ENCODE measurements around the gene PCDH15.

DNA sequence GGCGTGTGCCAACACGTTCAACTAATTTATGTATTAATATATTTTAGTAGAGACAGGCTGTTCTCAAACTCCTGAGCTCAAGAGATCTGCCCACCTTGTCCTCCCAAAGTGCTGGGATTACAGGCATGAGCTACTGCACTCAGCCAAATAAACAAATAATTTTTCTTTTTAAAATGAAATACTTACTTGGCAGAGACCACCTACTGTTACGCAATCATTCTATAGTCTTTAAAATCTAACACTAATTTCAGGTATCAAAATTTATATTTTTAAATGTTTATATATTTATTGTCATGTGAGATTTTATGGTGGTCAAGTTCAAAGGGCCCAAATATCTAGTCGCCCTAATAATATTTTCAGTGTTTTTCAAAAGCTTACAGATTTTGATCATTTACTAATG is 323.3 kb downstream of the PCDH15 start:
- TF ChIP-seq, protein P1, sequence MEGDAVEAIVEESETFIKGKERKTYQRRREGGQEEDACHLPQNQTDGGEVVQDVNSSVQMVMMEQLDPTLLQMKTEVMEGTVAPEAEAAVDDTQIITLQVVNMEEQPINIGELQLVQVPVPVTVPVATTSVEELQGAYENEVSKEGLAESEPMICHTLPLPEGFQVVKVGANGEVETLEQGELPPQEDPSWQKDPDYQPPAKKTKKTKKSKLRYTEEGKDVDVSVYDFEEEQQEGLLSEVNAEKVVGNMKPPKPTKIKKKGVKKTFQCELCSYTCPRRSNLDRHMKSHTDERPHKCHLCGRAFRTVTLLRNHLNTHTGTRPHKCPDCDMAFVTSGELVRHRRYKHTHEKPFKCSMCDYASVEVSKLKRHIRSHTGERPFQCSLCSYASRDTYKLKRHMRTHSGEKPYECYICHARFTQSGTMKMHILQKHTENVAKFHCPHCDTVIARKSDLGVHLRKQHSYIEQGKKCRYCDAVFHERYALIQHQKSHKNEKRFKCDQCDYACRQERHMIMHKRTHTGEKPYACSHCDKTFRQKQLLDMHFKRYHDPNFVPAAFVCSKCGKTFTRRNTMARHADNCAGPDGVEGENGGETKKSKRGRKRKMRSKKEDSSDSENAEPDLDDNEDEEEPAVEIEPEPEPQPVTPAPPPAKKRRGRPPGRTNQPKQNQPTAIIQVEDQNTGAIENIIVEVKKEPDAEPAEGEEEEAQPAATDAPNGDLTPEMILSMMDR (IDR thresholded peaks at IDR 0.05; ENCODE audit: poor library complexity) = no peak
- no peak for TF ChIP-seq EZH2 (IDR thresholded peaks at IDR 0.05; ENCODE audit: borderline replicate concordance)
